IPS-18c (cell line): ENCODE results near the gene SCIMP.

Experiments
- H3K4me3 ChIP-seq: 2 replicates; pipeline ENCODE4 v1.7.0; 2013; ENCODE audit warnings: low read depth, mild to moderate bottlenecking, low read length, moderate library complexity; ENCODE audit not compliant: insufficient read depth
- H3K9me3 ChIP-seq: one replicate; pipeline ENCODE4 v1.6.1; 2013; ENCODE audit warnings: mild to moderate bottlenecking, low read length, moderate library complexity; ENCODE audit not compliant: control insufficient read depth, insufficient read depth

Gene SCIMP

GRCh38 chr17:5234645-5235576 is at the start of gene SCIMP:
SCIMP (minus strand) TSS chr17:5234860; CDS start chr17:5234755, 105 bp downstream.
- Histone ChIP-seq H3K4me3 (no peak within 1 kb of the TSS), H3K9me3 (no peaks in the 10 kb centered on the region)

GRCh38 chr17:5283571-5284315 is 49.1 kb upstream of the SCIMP start:
- H3K9me3 ChIP-seq = no peaks in the 10 kb centered on the region
- H3K4me3 ChIP-seq = peak overlapping the region; percentile 76

- peak overlapping the region; percentile 76 for H3K4me3 ChIP-seq
- H3K9me3 ChIP-seq = no peaks in the 10 kb centered on the region
Measured at GRCh38 chr17:5282642-5283217, 48.1 kb upstream of the SCIMP start.

GRCh38 chr17:5281814-5282641 is 47.4 kb upstream of the SCIMP start, which contains the start of gene RABEP1:
RABEP1 (plus strand) TSS chr17:5282284; CDS start chr17:5282487, 203 bp downstream.
- Histone ChIP-seq H3K4me3 (peak within 1 kb of the TSS; percentile 76), H3K9me3 (no peaks in the 10 kb centered on the region)

GRCh38 chr17:5272322-5272721 is 37.7 kb upstream of the SCIMP start:
- Histone ChIP-seq H3K9me3 (no peaks in the 10 kb centered on the region), H3K4me3 (no peak overlapping the region)

- Histone ChIP-seq H3K9me3 (no peaks in the 10 kb centered on the region), H3K4me3 (no peak overlapping the region)
Measured at GRCh38 chr17:5269241-5269960, 34.7 kb upstream of the SCIMP start.

GRCh38 chr17:5264893-5265292 is 30.2 kb upstream of the SCIMP start:
- Histone ChIP-seq H3K9me3 (no peaks in the 10 kb centered on the region), H3K4me3 (no peak overlapping the region)

- H3K9me3 ChIP-seq = no peaks in the 10 kb centered on the region
- no peak overlapping the region for H3K4me3 ChIP-seq
Measured at GRCh38 chr17:5263441-5263840, 28.8 kb upstream of the SCIMP start.

- H3K9me3 ChIP-seq = no peaks in the 10 kb centered on the region
- no peak overlapping the region for H3K4me3 ChIP-seq
Measured at GRCh38 chr17:5262416-5262991, 27.8 kb upstream of the SCIMP start.

- H3K4me3 ChIP-seq = no peak overlapping the region
- H3K9me3 ChIP-seq = no peaks in the 10 kb centered on the region
Measured at GRCh38 chr17:5260542-5260941, 25.9 kb upstream of the SCIMP start.

GRCh38 chr17:5257124-5257523 is 22.5 kb upstream of the SCIMP start:
- Histone ChIP-seq H3K4me3 (no peak overlapping the region), H3K9me3 (no peaks in the 10 kb centered on the region)

GRCh38 chr17:5254903-5255521 is 20.4 kb upstream of the SCIMP start:
- H3K4me3 ChIP-seq = no peak overlapping the region
- no peaks in the 10 kb centered on the region for H3K9me3 ChIP-seq

GRCh38 chr17:5254414-5254813 is 19.8 kb upstream of the SCIMP start:
- no peak overlapping the region for H3K4me3 ChIP-seq
- H3K9me3 ChIP-seq = no peaks in the 10 kb centered on the region

- Histone ChIP-seq H3K9me3 (peaks cover 2% of the 10 kb centered on the region), H3K4me3 (no peak overlapping the region)
Measured at GRCh38 chr17:5249615-5250014, 15.0 kb upstream of the SCIMP start.

GRCh38 chr17:5248821-5249479 is 14.3 kb upstream of the SCIMP start:
- H3K4me3 ChIP-seq = no peak overlapping the region

More at GRCh38 chr17:5248821-5249479, 14.3 kb upstream of the SCIMP start:
- peaks cover 2% of the 10 kb centered on the region for H3K9me3 ChIP-seq
